HepG2 (cell line): Measurements from ENCODE around the gene IL26. TPM values are rescaled to one million over a fixed set of nuclear protein-coding genes. Genes with fewer than 3 reads are reported as not detected.

ENCODE experiments used
- ATAC-seq: fragments of 200-7000 bp; cut with Tn5 transposase; 3 replicates; pipeline ENCODE4 v1.9.1; 2020; ENCODE audit warnings: mild to moderate bottlenecking, moderate library complexity
- BruUV-seq: library from RNA; stranded (reverse); fragments of 400-500 nt; replicated peaks from 2 replicates; lab custom pipeline; 2021; lab: Mats Ljungman, UMichigan
- CTCF ChIA-PET: fragments of 300-600 bp; formaldehyde crosslinking; extraction: SDS; loops from one replicate; lab custom pipeline; 2021; ENCODE audit warnings: low total read pairs, inconsistent platforms, low intra/inter-chr PET ratio; lab: Yijun Ruan, JAX
- POLR2A ChIA-PET: fragments of 350-600 bp; sonication (Branson Sonifier 250); formaldehyde crosslinking; loops from one replicate; lab custom pipeline; 2020; ENCODE audit warnings: antibody characterized with exemption, inconsistent platforms; lab: Yijun Ruan, JAX
- DNase-seq: peaks from one replicate; pipeline ENCODE4 v3.0.0-alpha.2; 2015; ENCODE audit warnings: low spot score
- FAIRE-seq: peaks from 3 replicates; lab custom pipeline; 2011; peaks lifted over from hg19 to GRCh38; lab: Jason Lieb, UNC
- H2AFZ ChIP-seq: one replicate; pipeline ENCODE4 v1.6.1; 2011; ENCODE audit warnings: low read length, inconsistent platforms
- H3K27ac ChIP-seq: fragments of 300-600 bp; 3 replicates; pipeline ENCODE4 v1.8.0; 2011; ENCODE audit warnings: mixed run types, mild to moderate bottlenecking, mixed read lengths, low read length, inconsistent platforms; ENCODE audit not compliant: insufficient read depth; ENCODE audit errors: extremely low read length
- H3K27me3 ChIP-seq, 2 experiments: fragments of 200-600 bp in 1 of 2; 2 replicates in 1 of 2; 3 replicates in 1 of 2; pipeline versions ENCODE4 v1.6.0 to v1.8.0; 2011; ENCODE audit warnings: low read length in 2 of 2, mild to moderate bottlenecking in 2 of 2, moderate library complexity in 2 of 2, inconsistent platforms in 1 of 2; ENCODE audit not compliant: insufficient read depth in 2 of 2, control insufficient read depth in 1 of 2
- H3K36me3 ChIP-seq, 2 experiments: fragments of 200-600 bp in 1 of 2; replicated peaks in 1 of 2; 2 replicates in 1 of 2; 3 replicates in 1 of 2; pipeline versions ENCODE4 v1.5.1 to v1.8.0; 2011; ENCODE audit warnings: low read length in 2 of 2, inconsistent platforms in 1 of 2; ENCODE audit not compliant: insufficient read depth in 2 of 2, control insufficient read depth in 1 of 2
- H3K4me1 ChIP-seq: 2 replicates; pipeline ENCODE4 v1.5.1; 2012; ENCODE audit warnings: low read length, inconsistent platforms; ENCODE audit not compliant: insufficient read depth
- H3K4me2 ChIP-seq: 2 replicates; pipeline ENCODE4 v1.6.0; 2011; ENCODE audit warnings: low read depth, low read length, inconsistent platforms
- H3K4me3 ChIP-seq, 3 experiments: fragments of 200-600 bp in 1 of 3; sonication (generic), shearing (Covaris generic) in 1 of 3; replicated peaks in 1 of 3; 2 replicates each; pipeline ENCODE4 v1.5.1; 2011 to 2016; ENCODE audit warnings: low read length in 3 of 3, inconsistent platforms in 2 of 3, low read depth in 2 of 3, mild to moderate bottlenecking in 2 of 3, control low read depth in 1 of 3, mixed read lengths in 1 of 3; ENCODE audit not compliant: insufficient read depth in 1 of 3
- H3K79me2 ChIP-seq: one replicate; pipeline ENCODE4 v1.6.1; 2011; ENCODE audit warnings: low read length, inconsistent platforms; ENCODE audit not compliant: insufficient read depth
- H3K9ac ChIP-seq: 2 replicates; pipeline ENCODE4 v1.6.0; 2011; ENCODE audit warnings: mild to moderate bottlenecking, low read depth, low read length, inconsistent platforms; ENCODE audit not compliant: insufficient read depth
- H3K9me3 ChIP-seq: 2 replicates; pipeline ENCODE4 v1.5.1; 2012; ENCODE audit warnings: mild to moderate bottlenecking, low read length
- H4K20me1 ChIP-seq: 2 replicates; pipeline ENCODE4 v1.6.0; 2011; ENCODE audit warnings: inconsistent platforms, mild to moderate bottlenecking, low read length, moderate library complexity; ENCODE audit not compliant: insufficient read depth
- ATF7-NPFF ChIP-seq: sonication (generic); formaldehyde crosslinking; IDR thresholded peaks from 2 replicates; pipeline ENCODE4 v1.8.1; 2023; ENCODE audit warnings: mild to moderate bottlenecking, low read depth, missing genetic modification reagents, moderate library complexity
- CAMTA2 ChIP-seq: sonication (generic); formaldehyde crosslinking; IDR thresholded peaks from 2 replicates; pipeline ENCODE4 v1.4.0; 2020; ENCODE audit warnings: mild to moderate bottlenecking, missing genetic modification reagents, borderline replicate concordance
- FOXK1 ChIP-seq: sonication (generic); formaldehyde crosslinking; IDR thresholded peaks from 2 replicates; pipeline ENCODE4 v1.4.0; 2020; ENCODE audit warnings: low read depth, missing genetic modification reagents, borderline replicate concordance
- KLF13 ChIP-seq: sonication (generic); formaldehyde crosslinking; IDR thresholded peaks from 2 replicates; pipeline ENCODE4 v1.4.0; 2020; ENCODE audit warnings: mild to moderate bottlenecking, missing genetic modification reagents
- MAFF ChIP-seq: IDR thresholded peaks from 2 replicates; pipeline ENCODE4 v1.6.1; 2011; ENCODE audit warnings: low read depth, low read length, improper control_type of control experiment
- MAFK ChIP-seq, 2 experiments: IDR thresholded peaks in 1 of 2; conservative IDR thresholded peaks in 1 of 2; 2 replicates each; pipeline ENCODE4 v1.6.1; 2011; ENCODE audit warnings: improper control_type of control experiment in 2 of 2, low read length in 2 of 2
- RFX3 ChIP-seq: IDR thresholded peaks from 2 replicates; pipeline ENCODE4 v1.6.1; 2016; ENCODE audit warnings: missing biosample characterization, missing genetic modification reagents
- TERF1 ChIP-seq: sonication (generic); formaldehyde crosslinking; IDR thresholded peaks from 2 replicates; pipeline ENCODE4 v1.8.0; 2022; ENCODE audit warnings: mild to moderate bottlenecking, missing genetic modification reagents, moderate library complexity
- ZNF24 ChIP-seq: fragments of 450-650 bp; IDR thresholded peaks from 2 replicates; pipeline ENCODE4 v1.6.1; 2017; ENCODE audit warnings: antibody characterized with exemption, mild to moderate bottlenecking
- ZNF746 ChIP-seq: sonication (generic); formaldehyde crosslinking; IDR thresholded peaks from 2 replicates; pipeline ENCODE4 v1.8.0; 2022; ENCODE audit warnings: mild to moderate bottlenecking, missing genetic modification reagents
- in situ Hi-C: cut with HindIII; loops from 2 replicates; pipeline ENCODE4 v1.10.0; 2017; ENCODE audit warnings: low pct_unique_long_range_greater_than_20kb; ENCODE audit not compliant: extremely low pct_ligation_motif_present
- intact Hi-C: fragments of 100-400 bp; cut with micrococcal nuclease; formaldehyde crosslinking; loops from one replicate; pipeline ENCODE4 v1.10.0; 2022; ENCODE audit not compliant: unreplicated experiment
- polyA plus RNA-seq, 8 experiments: library from polyadenylated mRNA; depleted of rRNA in 3 of 8; stranded (reverse) in 7 of 8; unstranded in 1 of 8; fragments of >200 nt; fragmentation: Illumina TruSeq in 4 of 8; extraction: Trizol in 4 of 8; gene quantifications; 2 replicates each; pipeline versions ENCODE4 v1.2.1 to v1.2.3, GENCODE V29; 2011 to 2016; ENCODE audit warnings: low read depth in 4 of 8, missing spikeins in 1 of 8, mixed read lengths in 1 of 8; ENCODE audit not compliant: insufficient read depth in 1 of 8
- total RNA-seq, 5 experiments: library from RNA; depleted of rRNA; stranded (reverse); fragments of >200 nt; fragmentation: Illumina TruSeq; extraction: Trizol; gene quantifications; 2 replicates each; pipeline ENCODE4 v1.2.3, GENCODE V29; 2016; ENCODE audit warnings: low read depth in 1 of 5
- TF ChIP-seq, protein P1 (sequence below): sonication (generic); formaldehyde crosslinking; IDR thresholded peaks from 2 replicates; pipeline ENCODE4 v1.5.0; 2020; ENCODE audit warnings: mild to moderate bottlenecking, missing genetic modification reagents

IL26 gene
- total and polyA plus RNA-seq, 2 of the 13 experiments (the other 11 are each of a cell fraction or from before 2014, with no cell fraction given) = not detected

GRCh38 chr12:68247785-68248184 is 22.2 kb upstream of the IL26 start:
- Histone ChIP-seq H3K79me2 (no peaks in the 10 kb centered on the region), H3K4me1 (no peaks in the 10 kb centered on the region), H2AFZ (no peak overlapping the region), H3K4me2 (no peak overlapping the region), H4K20me1 (no peaks in the 10 kb centered on the region), H3K9ac (no peak overlapping the region), H3K36me3 (no peaks in the 10 kb centered on the region), H3K4me3 (no peak overlapping the region), H3K27ac (no peak overlapping the region), H3K27me3 (peaks cover 0 to 13% of the 10 kb centered on the region in 2 experiments; a peak in 1 of 5 replicates), H3K9me3 (no peaks in the 10 kb centered on the region)
- no peak for ATAC-seq
- ChIA-PET CTCF (no interaction called here), POLR2A (no interaction called here)
- no peak for FAIRE-seq
- DNase-seq = no peak
- in situ Hi-C loops = no loop called here
- intact Hi-C loops = no loop called here
- TF ChIP-seq ZNF24 (no peak), FOXK1 (CRISPR knock-in tag) (no peak), RFX3 (CRISPR knock-in tag) (no peak), MAFK (conservative IDR thresholded peaks at IDR 0.05 in 1 of 2, IDR thresholded peaks at IDR 0.05 in 1 of 2; ENCODE audit: low read length in 2 of 2) (peak; percentile 64 to 74), ZNF746 (CRISPR knock-in tag) (no peak), TERF1 (CRISPR knock-in tag) (no peak), ATF7-NPFF (CRISPR knock-in tag) (no peak), CAMTA2 (CRISPR knock-in tag) (no peak), MAFF (peak; percentile 54; the same call in 1 of the 2 replicates), KLF13 (CRISPR knock-in tag) (no peak)
- TF ChIP-seq, protein P1, sequence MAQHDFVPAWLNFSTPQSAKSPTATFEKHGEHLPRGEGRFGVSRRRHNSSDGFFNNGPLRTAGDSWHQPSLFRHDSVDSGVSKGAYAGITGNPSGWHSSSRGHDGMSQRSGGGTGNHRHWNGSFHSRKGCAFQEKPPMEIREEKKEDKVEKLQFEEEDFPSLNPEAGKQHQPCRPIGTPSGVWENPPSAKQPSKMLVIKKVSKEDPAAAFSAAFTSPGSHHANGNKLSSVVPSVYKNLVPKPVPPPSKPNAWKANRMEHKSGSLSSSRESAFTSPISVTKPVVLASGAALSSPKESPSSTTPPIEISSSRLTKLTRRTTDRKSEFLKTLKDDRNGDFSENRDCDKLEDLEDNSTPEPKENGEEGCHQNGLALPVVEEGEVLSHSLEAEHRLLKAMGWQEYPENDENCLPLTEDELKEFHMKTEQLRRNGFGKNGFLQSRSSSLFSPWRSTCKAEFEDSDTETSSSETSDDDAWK = no peak
- no TSS peak for BruUV-seq
